ENCODE results near the gene EN2.

DNA sequence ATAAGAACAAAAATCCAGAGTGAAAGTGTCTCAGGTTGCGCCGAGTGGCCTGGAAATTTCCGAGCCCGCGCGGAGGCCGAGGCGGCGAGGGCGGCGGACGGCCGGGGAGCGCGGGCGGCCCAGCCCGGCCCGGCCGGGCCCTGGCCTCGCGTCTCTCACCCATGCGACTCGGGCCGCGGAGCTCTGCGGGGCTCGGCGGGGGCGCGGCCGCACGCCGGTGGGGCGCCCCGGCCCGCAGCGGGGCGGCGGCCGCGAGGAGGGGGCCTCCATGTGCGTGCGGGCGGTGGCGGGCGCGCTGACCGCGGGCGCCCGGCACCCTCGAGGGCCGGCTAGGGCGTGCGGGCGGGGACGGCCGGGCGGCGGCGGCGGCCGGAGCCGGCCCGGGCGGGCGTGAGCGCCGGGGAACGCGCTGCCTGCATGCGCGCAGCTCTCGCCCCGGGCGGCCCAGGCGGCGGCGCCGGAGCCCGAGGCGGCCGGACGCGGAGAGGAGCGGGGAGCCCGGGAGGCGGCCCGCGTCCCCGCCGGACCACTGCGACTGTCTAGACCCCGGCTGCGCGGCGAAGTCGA, 302 bp upstream of the EN2 start:
- TF ChIP-seq, protein P1, sequence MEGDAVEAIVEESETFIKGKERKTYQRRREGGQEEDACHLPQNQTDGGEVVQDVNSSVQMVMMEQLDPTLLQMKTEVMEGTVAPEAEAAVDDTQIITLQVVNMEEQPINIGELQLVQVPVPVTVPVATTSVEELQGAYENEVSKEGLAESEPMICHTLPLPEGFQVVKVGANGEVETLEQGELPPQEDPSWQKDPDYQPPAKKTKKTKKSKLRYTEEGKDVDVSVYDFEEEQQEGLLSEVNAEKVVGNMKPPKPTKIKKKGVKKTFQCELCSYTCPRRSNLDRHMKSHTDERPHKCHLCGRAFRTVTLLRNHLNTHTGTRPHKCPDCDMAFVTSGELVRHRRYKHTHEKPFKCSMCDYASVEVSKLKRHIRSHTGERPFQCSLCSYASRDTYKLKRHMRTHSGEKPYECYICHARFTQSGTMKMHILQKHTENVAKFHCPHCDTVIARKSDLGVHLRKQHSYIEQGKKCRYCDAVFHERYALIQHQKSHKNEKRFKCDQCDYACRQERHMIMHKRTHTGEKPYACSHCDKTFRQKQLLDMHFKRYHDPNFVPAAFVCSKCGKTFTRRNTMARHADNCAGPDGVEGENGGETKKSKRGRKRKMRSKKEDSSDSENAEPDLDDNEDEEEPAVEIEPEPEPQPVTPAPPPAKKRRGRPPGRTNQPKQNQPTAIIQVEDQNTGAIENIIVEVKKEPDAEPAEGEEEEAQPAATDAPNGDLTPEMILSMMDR (conservative IDR thresholded peaks at IDR 0.05; ENCODE audit: low read length), result no peak
- TF ChIP-seq EZH2phosphoT487 (IDR thresholded peaks at IDR 0.05; ENCODE audit: borderline replicate concordance, low read depth, low read length), result no peak

Data from OCI-LY7 (cell line).